SK-N-MC (cell line): Measurements from ENCODE around the gene ZNF681.

Source experiments
- EZH2 ChIP-seq: fragments of 200-600 bp; sonication (generic); IDR thresholded peaks from one replicate; pipeline ENCODE4 v1.6.1; 2017; ENCODE audit warnings: antibody characterized with exemption
- FOXP2 ChIP-seq: optimal IDR thresholded peaks from 2 replicates; pipeline ENCODE3; 2011; ENCODE audit warnings: mild to moderate bottlenecking, moderate library complexity; ENCODE audit not compliant: insufficient read depth; ENCODE audit errors: extremely low read length, control extremely low read depth
- POLR2AphosphoS5 ChIP-seq: IDR thresholded peaks from 2 replicates; pipeline ENCODE4 v1.6.1; 2012; ENCODE audit warnings: mild to moderate bottlenecking, low read depth, low read length, borderline replicate concordance

DNA sequence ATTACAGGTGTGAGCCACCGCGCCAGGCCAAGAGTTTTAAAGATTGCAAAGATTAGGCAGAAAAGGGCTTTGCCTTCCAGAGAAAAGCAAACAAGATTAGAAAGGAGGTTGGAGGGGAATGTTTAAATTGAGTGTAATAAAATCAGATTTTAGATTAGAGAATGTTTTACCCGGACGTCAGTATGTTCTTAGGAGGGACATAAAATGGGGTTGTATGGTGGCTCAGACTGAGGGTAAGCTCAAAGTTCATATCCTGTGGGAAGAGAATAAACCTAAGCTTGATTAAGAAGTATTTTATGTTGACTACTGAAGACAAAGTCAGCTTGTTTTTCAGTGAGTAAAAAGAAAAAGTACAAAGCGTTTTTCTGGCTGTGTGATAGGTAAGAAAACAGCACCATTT, 34.1 kb upstream of the ZNF681 start:
- TF ChIP-seq EZH2 (no peak), POLR2AphosphoS5 (no peak), FOXP2 (no peak)
